ENCODE results near the gene LHX1.

Gene LHX1

GRCh38 chr17:36922175-36922574, 15.1 kb upstream of the LHX1 start:
- DNase-seq (ENCODE audit: low spot score) = no peak

DNA sequence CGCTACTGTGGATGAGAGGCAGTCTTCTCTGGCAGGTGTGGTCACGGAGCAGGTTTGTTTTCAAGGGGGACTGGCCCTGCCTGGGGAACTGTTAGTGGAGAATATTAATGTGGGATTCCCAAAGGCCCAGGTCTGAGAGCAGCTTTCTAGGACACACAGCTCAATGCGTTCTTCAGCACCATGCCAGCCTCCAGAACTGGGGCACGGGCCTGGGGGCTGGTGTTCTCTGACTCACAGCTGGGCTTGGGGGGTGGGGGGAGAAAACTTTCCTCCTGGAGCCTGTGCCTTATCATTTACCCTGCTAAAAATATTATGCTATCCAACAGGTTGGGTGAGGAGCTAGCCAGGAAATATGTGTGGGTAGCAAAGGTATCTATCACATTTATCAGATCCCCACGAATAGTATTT, 13.5 kb upstream of the LHX1 start:
- DNase-seq (ENCODE audit: low spot score) = no peak

GRCh38 chr17:36926226-36926625, 11.0 kb upstream of the LHX1 start:
- no peak for DNase-seq (ENCODE audit: low spot score)

DNA sequence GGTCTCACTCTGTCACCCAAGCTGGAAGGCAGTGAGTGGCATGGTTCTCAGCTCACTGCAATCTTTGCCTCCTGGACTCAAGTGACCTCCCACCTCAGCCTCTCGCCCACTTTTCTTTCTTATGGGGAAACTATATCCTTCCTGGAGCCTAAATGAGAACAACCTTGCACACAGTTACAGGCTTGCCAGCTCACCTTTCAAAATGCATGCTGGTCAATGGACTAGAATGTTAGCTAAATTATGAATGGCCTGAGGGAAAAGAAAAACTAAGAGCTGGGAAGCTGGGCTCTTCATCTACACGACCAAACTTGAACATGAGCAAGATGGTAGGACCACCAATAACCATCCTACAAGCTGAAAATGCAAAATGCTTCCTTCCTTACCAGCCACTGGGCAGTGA, 10.6 kb upstream of the LHX1 start:
- no peak for DNase-seq (ENCODE audit: low spot score)

DNA sequence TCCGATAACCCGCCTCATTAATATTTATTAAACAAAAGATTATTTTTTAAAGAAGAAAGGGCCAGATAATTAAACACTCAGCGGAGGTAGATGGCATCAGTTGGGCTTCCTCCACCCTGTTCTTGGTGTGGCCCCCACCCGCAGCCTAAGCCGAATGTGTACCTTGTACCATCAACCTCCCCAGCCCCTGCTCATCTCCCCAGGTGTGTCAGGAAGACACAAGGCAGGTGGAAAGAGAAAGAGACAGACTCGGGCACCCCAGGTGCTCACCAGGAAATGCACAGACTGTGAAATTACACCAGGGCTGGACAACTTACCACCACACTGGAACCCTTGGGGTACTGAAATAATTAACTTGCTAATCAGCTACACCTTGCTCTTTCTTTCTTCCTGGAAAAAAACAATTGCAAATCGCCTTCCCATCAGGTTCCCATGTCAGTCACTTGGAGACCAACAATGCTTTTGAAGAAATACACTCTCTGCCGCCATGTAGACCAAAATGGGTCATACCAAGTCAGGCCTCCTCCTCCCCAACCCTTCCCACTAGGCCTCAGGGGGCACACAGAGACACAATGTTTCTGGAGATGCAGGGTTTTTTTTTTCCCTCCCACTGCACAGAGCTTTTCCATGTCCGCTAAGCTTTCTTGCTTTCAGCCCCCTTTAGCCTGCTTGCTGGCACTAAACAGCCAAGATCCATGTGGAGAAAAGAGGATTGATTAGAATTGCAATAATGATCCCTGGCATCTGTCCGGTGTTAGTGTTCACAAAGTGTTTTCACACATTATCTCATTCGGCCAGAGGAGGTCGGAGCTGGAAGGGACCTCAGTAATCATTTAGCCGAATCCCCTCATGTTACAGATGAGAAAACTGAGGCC, 8.6 kb upstream of the LHX1 start:
- DNase-seq (ENCODE audit: low spot score) = no peak

DNA sequence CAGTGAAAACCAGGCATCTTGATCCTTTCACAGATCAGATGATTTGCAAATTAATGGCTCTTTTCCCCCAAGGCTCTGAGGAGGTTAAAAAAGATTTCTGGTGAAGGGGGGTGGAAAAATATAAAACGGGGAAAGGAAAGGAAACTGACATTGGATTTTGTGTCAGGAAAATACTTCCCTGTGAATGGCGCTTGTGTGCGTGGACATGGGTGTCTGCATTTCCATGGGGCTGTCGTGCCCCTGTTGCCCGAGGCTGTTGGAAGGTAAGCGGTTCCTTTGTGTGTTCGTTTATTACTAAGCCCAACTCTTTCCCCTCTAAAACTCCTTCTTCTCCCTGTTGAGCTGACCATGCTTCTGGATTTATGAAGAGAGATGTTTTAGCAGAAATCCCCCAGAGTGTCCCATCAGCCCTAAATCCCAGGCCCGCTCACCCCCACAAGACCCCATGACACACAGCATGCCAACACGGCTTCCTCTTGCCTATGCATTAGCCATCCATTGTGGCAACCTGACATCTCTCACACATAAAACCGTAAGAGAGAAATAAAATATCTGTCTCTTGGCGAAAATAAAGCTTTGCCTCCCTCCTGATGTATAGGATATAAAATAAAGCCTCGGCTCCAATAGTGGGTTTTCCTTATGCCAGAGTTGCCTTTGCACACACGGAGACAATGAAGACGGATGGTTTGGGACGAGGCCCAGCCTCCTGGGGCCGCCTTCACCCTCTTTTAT, 7.3 kb upstream of the LHX1 start:
- DNase-seq (ENCODE audit: low spot score) = no peak

- no peak for DNase-seq (ENCODE audit: low spot score)
Observed at GRCh38 chr17:36930583-36930900, 6.7 kb upstream of the LHX1 start.

- DNase-seq (ENCODE audit: low spot score) = peak; percentile 53
Observed at GRCh38 chr17:36931096-36931696, 6.1 kb upstream of the LHX1 start.

- DNase-seq (ENCODE audit: low spot score) = peak; percentile 53
Observed at GRCh38 chr17:36931697-36932382, 5.4 kb upstream of the LHX1 start.

DNA sequence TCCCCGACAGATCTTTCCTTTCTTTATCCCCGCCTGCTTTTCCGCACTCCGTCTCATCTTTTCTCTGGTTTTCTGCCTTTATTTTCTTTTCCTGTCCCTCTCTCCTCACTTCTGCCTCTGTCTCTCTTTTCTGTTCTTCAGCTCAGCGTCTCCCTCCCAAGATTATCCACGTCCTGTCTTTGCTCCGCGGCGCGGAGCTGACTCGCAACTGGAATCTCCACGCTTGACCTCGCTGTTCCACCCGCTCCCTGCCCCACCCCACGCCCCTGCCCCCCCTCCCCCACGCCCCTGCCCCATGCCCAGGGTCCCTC, 4.9 kb upstream of the LHX1 start:
- no peak for DNase-seq (ENCODE audit: low spot score)

- peak; percentile 50 for DNase-seq (ENCODE audit: low spot score)
Observed at GRCh38 chr17:36932694-36933511, 4.4 kb upstream of the LHX1 start.

DNA sequence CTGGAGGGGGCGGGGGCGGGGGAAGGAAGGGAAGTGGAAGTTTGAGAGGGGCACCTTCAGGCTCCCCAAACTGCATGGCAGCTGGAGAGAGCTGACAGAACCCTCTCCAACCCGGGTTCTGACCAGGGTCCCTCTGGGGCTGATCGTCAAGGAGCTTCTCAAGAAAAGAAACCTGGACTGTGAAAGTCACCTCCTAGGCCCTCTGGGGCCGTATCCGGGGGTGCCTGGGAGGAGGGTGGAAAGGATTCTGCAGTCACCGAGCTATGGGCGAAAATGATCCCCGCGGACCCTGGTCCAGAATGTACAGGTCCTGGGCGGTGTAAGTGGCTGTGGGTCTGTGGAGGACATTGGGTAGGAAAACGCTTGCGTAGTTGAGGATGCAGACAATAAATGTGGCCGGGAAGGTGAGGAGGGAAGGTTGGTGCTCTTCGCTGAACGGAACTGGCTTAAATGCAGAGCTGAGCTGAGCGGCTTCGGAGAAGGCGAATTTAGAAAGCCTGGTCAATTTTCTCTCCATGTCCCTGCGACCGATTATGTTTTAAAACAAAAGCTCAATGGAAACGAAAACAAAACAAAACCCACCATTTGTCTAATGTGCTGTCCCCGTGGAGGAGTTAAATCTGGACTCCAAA, 3.6 kb upstream of the LHX1 start:
- peak; percentile 58 for DNase-seq (ENCODE audit: low spot score)

- DNase-seq (ENCODE audit: low spot score) = peak; percentile 77
Observed at GRCh38 chr17:36934144-36934691, 3.1 kb upstream of the LHX1 start.

- DNase-seq (ENCODE audit: low spot score) = peak; percentile 84
Observed at GRCh38 chr17:36934692-36935630, 2.3 kb upstream of the LHX1 start.

GRCh38 chr17:36935671-36936454, 1.4 kb upstream of the LHX1 start:
- DNase-seq (ENCODE audit: low spot score) = peak; percentile 75

DNA sequence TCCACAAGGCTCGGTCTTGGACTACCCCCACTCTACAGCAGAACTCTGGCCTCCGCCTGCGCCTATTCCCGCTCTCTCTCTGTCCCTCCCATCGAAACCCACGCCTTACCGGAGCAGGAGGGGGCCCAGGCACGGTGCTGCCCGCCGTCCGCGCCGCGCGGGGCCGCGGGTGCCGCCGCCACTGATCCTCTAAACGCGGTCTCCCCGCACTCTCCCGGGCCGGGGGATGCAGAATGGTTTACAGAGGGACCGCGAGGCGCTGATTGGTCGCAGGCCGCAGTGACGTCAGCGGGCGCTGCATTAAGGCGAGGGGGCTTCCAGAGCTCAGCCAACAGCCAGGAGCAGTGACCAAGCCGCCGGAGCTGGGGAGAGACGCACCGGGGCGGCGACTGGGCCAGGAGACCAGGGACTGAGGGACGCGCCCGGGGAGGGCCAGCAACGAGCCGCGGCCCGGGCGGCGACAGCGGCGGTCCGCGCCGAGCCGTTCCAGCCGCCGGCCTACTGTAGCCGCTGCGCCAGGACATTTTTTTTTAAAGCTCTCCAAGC, 747 bp upstream of the LHX1 start:
- peak; percentile 89 for DNase-seq (ENCODE audit: low spot score)

DNA sequence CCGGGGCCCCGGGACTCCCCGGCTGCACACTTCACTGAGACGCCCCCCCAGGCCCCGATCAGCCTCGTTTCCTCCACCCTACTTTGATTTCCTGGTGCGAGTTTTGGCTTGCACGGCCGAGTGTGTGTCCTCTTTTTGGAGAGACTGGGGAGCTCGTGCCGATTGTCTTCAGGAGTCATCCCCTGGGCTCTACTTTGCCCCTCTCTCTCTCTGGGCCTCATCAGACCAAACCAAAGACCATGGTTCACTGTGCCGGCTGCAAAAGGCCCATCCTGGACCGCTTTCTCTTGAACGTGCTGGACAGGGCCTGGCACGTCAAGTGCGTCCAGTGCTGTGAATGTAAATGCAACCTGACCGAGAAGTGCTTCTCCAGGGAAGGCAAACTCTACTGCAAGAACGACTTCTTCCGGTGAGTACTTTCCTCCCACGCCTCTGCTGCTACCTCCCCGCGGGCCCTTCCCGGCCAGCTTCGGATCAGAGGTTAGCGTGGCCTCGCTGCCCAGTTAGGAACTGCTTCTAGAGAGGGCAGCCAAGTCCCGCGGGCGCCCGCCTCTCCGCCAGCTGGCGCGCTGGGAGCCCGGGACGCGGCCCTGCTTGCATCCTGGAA, 787 bp downstream of the LHX1 start:
- DNase-seq (ENCODE audit: low spot score) = no peak

GRCh38 chr17:36938566-36939051, 1.3 kb downstream of the LHX1 start:
- peak; percentile 83 for DNase-seq (ENCODE audit: low spot score)
